BLaER1 (cell line): ENCODE results near the gene FAM43B.

Experiments
- H3K27ac ChIP-seq: shearing (Covaris generic); formaldehyde crosslinking; 2 replicates; pipeline ENCODE4 v1.8.1; 2022
- H3K27me3 ChIP-seq: shearing (Covaris generic); formaldehyde crosslinking; 2 replicates; pipeline ENCODE4 v1.8.1; 2022
- H3K36me3 ChIP-seq: shearing (Covaris generic); formaldehyde crosslinking; 2 replicates; pipeline ENCODE4 v1.8.1; 2022
- H3K4me1 ChIP-seq: shearing (Covaris generic); formaldehyde crosslinking; 2 replicates; pipeline ENCODE4 v1.8.1; 2022
- H3K4me2 ChIP-seq: shearing (Covaris generic); formaldehyde crosslinking; 2 replicates; pipeline ENCODE4 v1.8.1; 2022
- H3K4me3 ChIP-seq: shearing (Covaris generic); formaldehyde crosslinking; 2 replicates; pipeline ENCODE4 v1.8.1; 2022
- H3K9ac ChIP-seq: shearing (Covaris generic); formaldehyde crosslinking; 2 replicates; pipeline ENCODE4 v1.8.1; 2022
- H3K9me3 ChIP-seq: shearing (Covaris generic); formaldehyde crosslinking; 2 replicates; pipeline ENCODE4 v1.8.1; 2022
- H4K20me1 ChIP-seq: shearing (Covaris generic); formaldehyde crosslinking; 2 replicates; pipeline ENCODE4 v1.8.1; 2022
- Cebpa-rat ChIP-seq: shearing (Covaris generic); IDR thresholded peaks from 2 replicates; pipeline ENCODE4 v1.8.1; 2022

FAM43B gene

GRCh38 chr1:20521960-20522861, 30.2 kb upstream of the FAM43B start:
- Histone ChIP-seq H3K27ac (no peak overlapping the region), H4K20me1 (no peaks in the 10 kb centered on the region), H3K27me3 (no peaks in the 10 kb centered on the region), H3K36me3 (no peaks in the 10 kb centered on the region), H3K4me1 (no peaks in the 10 kb centered on the region), H3K4me3 (no peak overlapping the region), H3K9me3 (no peaks in the 10 kb centered on the region), H3K4me2 (no peak overlapping the region), H3K9ac (no peak overlapping the region)
- TF ChIP-seq Cebpa-rat: no peak

- H3K9ac ChIP-seq: no peak overlapping the region
- H3K27ac ChIP-seq: no peak overlapping the region
- H3K27me3 ChIP-seq: no peaks in the 10 kb centered on the region
- no peak for TF ChIP-seq Cebpa-rat
- no peaks in the 10 kb centered on the region for H3K9me3 ChIP-seq
- H4K20me1 ChIP-seq: no peaks in the 10 kb centered on the region
- no peak overlapping the region for H3K4me2 ChIP-seq
- H3K36me3 ChIP-seq: no peaks in the 10 kb centered on the region
- H3K4me3 ChIP-seq: no peak overlapping the region
- H3K4me1 ChIP-seq: no peaks in the 10 kb centered on the region
Measured at GRCh38 chr1:20526267-20526666, 26.1 kb upstream of the FAM43B start.

GRCh38 chr1:20528221-20528620, 24.2 kb upstream of the FAM43B start:
- Histone ChIP-seq H3K27ac (no peak overlapping the region), H3K36me3 (no peaks in the 10 kb centered on the region), H3K4me3 (no peak overlapping the region), H3K9ac (no peak overlapping the region), H3K4me2 (no peak overlapping the region), H3K27me3 (no peaks in the 10 kb centered on the region), H4K20me1 (no peaks in the 10 kb centered on the region), H3K4me1 (no peaks in the 10 kb centered on the region), H3K9me3 (no peaks in the 10 kb centered on the region)
- TF ChIP-seq Cebpa-rat: no peak

GRCh38 chr1:20530306-20530705, 22.1 kb upstream of the FAM43B start:
- H3K9me3 ChIP-seq: no peaks in the 10 kb centered on the region

GRCh38 chr1:20530901-20531300, 21.5 kb upstream of the FAM43B start:
- H3K9ac ChIP-seq: no peak overlapping the region
- H3K9me3 ChIP-seq: no peaks in the 10 kb centered on the region
- H3K27me3 ChIP-seq: no peaks in the 10 kb centered on the region
- no peaks in the 10 kb centered on the region for H4K20me1 ChIP-seq
- no peak overlapping the region for H3K27ac ChIP-seq
- no peaks in the 10 kb centered on the region for H3K4me1 ChIP-seq
- H3K4me3 ChIP-seq: no peak overlapping the region
- TF ChIP-seq Cebpa-rat: no peak
- no peak overlapping the region for H3K4me2 ChIP-seq
- H3K36me3 ChIP-seq: no peaks in the 10 kb centered on the region

More at GRCh38 chr1:20530306-20530705, 22.1 kb upstream of the FAM43B start:
- Histone ChIP-seq H4K20me1 (no peaks in the 10 kb centered on the region), H3K27me3 (no peaks in the 10 kb centered on the region), H3K4me1 (no peaks in the 10 kb centered on the region), H3K4me2 (no peak overlapping the region), H3K9ac (no peak overlapping the region), H3K36me3 (no peaks in the 10 kb centered on the region), H3K4me3 (no peak overlapping the region), H3K27ac (no peak overlapping the region)
- no peak for TF ChIP-seq Cebpa-rat

- Histone ChIP-seq H3K4me2 (no peak overlapping the region), H3K36me3 (no peaks in the 10 kb centered on the region), H3K9ac (no peak overlapping the region), H3K27ac (no peak overlapping the region), H3K9me3 (no peaks in the 10 kb centered on the region), H3K4me3 (no peak overlapping the region), H4K20me1 (no peaks in the 10 kb centered on the region), H3K4me1 (no peaks in the 10 kb centered on the region), H3K27me3 (no peaks in the 10 kb centered on the region)
- TF ChIP-seq Cebpa-rat: no peak
Measured at GRCh38 chr1:20533635-20534034, 18.7 kb upstream of the FAM43B start.

- no peaks in the 10 kb centered on the region for H3K4me1 ChIP-seq
- no peak for TF ChIP-seq Cebpa-rat
- H3K9ac ChIP-seq: no peak overlapping the region
- no peaks in the 10 kb centered on the region for H3K36me3 ChIP-seq
- no peaks in the 10 kb centered on the region for H4K20me1 ChIP-seq
- H3K9me3 ChIP-seq: no peaks in the 10 kb centered on the region
- no peak overlapping the region for H3K27ac ChIP-seq
- no peaks in the 10 kb centered on the region for H3K27me3 ChIP-seq
- no peak overlapping the region for H3K4me3 ChIP-seq
- no peak overlapping the region for H3K4me2 ChIP-seq
Measured at GRCh38 chr1:20534659-20535417, 17.5 kb upstream of the FAM43B start.

GRCh38 chr1:20538227-20538626, 14.1 kb upstream of the FAM43B start:
- H3K27me3 ChIP-seq: no peaks in the 10 kb centered on the region
- H3K4me3 ChIP-seq: no peak overlapping the region
- H3K4me1 ChIP-seq: no peaks in the 10 kb centered on the region
- H3K4me2 ChIP-seq: no peak overlapping the region
- H3K9me3 ChIP-seq: no peaks in the 10 kb centered on the region
- no peak for TF ChIP-seq Cebpa-rat
- H3K36me3 ChIP-seq: no peaks in the 10 kb centered on the region
- H3K27ac ChIP-seq: no peak overlapping the region
- H3K9ac ChIP-seq: no peak overlapping the region
- H4K20me1 ChIP-seq: no peaks in the 10 kb centered on the region

- Histone ChIP-seq H3K4me1 (no peaks in the 10 kb centered on the region), H3K4me3 (no peak overlapping the region), H4K20me1 (no peaks in the 10 kb centered on the region), H3K9ac (no peak overlapping the region), H3K4me2 (no peak overlapping the region), H3K9me3 (no peaks in the 10 kb centered on the region), H3K27me3 (no peaks in the 10 kb centered on the region), H3K27ac (no peak overlapping the region), H3K36me3 (no peaks in the 10 kb centered on the region)
- no peak for TF ChIP-seq Cebpa-rat
Measured at GRCh38 chr1:20538760-20539551, 13.4 kb upstream of the FAM43B start.
